ENCODE data around the gene TAOK1. TPM values are rescaled to one million over a fixed set of nuclear protein-coding genes. Genes with fewer than 3 reads are reported as not detected.
A peak's percentile ranks its signal among the peaks of the same experiment; 100 is the strongest.

TAOK1 gene
- total and polyA plus RNA-seq, 2 donors (not counting 1 experiment from before 2014, with no cell fraction given), result 9.8 to 80.7 TPM

GRCh38 chr17:29430275-29430674 lies 40.1 kb downstream of the TAOK1 start:
- ChIA-PET POLR2A (no interaction called here), CTCF (no interaction called here)
- Histone ChIP-seq H3K9me3 (ENCODE audit: control extremely low read depth in 1 of 3, control insufficient read depth in 2 of 3, insufficient read depth in 1 of 3, low read length in 2 of 3) (peaks cover 0 to 4% (median 0%) of the 10 kb centered on the region in 3 donors), H3K36me3 (replicated peaks in 1 of 2; ENCODE audit: control extremely low read depth in 1 of 2, control insufficient read depth in 1 of 2, extremely low read depth in 1 of 2, insufficient read depth in 2 of 2, low read length in 1 of 2) (no peaks in the 10 kb centered on the region), H3K4me3 (ENCODE audit: control extremely low read depth in 1 of 5, extremely low read depth in 1 of 5, insufficient read depth in 1 of 5, low read depth in 2 of 5, low read length in 4 of 5) (no peak overlapping the region), H4K20me1 (ENCODE audit: control insufficient read depth, insufficient read depth, low read length, poor library complexity, severe bottlenecking) (peaks cover 58% of the 10 kb centered on the region), H3K4me2 (replicated peaks; ENCODE audit: low read depth, low read length, poor library complexity, severe bottlenecking) (no peak overlapping the region), H3K79me2 (ENCODE audit: control insufficient read depth, insufficient read depth, low read length) (peaks cover 93% of the 10 kb centered on the region), H3K27ac (ENCODE audit: low read length in 2 of 2) (no peak overlapping the region), H3K9ac (ENCODE audit: low read length) (no peak overlapping the region), H3K27me3 (replicated peaks in 1 of 4; ENCODE audit: control extremely low read depth in 1 of 4, control insufficient read depth in 3 of 4, insufficient read depth in 4 of 4, low read length in 3 of 4) (no peaks in the 10 kb centered on the region), H2AFZ (ENCODE audit: insufficient read depth, low read depth, low read length, poor library complexity, severe bottlenecking) (no peak overlapping the region), H3K4me1 (ENCODE audit: control insufficient read depth in 2 of 2, insufficient read depth in 2 of 2, low read length in 2 of 2) (peaks cover 9 to 14% of the 10 kb centered on the region in 2 donors)
- Mint-ChIP-seq H3K9me3 (ENCODE audit: insufficient read depth) (no peaks in the 10 kb centered on the region), H3K4me1 (peaks cover 26% of the 10 kb centered on the region), H3K27me3 (no peaks in the 10 kb centered on the region), H3K27ac (no peak overlapping the region), H3K4me3 (no peak overlapping the region)
- DNase-seq, result no peak
- 95% methylated on average over 3 of the region's 4 CpGs for WGBS (ENCODE audit: insufficient coverage)
- TF ChIP-seq EZH2 (IDR thresholded peaks at IDR 0.05; ENCODE audit: borderline replicate concordance, insufficient read depth, low read depth, low read length, poor library complexity, severe bottlenecking) (no peak), CTCF (IDR thresholded peaks at IDR 0.05) (no peak)
- intact Hi-C loops (cut with micrococcal nuclease), result no loop called here
- ATAC-seq (ENCODE audit: low read depth), result no peak

DNA sequence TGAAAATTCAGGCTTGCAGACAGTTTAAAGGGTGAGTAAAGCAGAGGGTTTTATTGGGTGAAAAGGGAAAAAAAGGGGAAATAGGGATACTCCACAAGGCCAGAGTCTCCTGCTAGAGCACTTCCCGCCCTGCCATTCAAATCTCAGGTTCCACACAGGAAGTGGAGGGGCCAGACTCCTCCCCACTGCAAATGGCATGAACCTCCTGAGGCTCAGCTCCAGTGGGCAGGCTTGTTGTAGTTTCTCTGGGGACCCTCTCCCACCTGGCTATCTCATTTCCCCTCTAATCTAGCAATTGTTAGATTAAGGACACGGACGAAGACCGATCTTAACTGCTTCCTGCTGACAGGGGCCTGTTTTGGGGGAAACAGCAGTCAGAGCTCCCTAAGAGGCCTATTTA lies 43.4 kb downstream of the TAOK1 start:
- POLR2A ChIA-PET, result no interaction called here
- H3K9me3 Mint-ChIP-seq (ENCODE audit: insufficient read depth), result no peaks in the 10 kb centered on the region
- H3K4me2 ChIP-seq (replicated peaks; ENCODE audit: low read depth, low read length, poor library complexity, severe bottlenecking), result peak overlapping the region; percentile 50
- H3K9me3 ChIP-seq (ENCODE audit: control extremely low read depth in 1 of 3, control insufficient read depth in 2 of 3, insufficient read depth in 1 of 3, low read length in 2 of 3), result peaks cover 0 to 4% (median 0%) of the 10 kb centered on the region in 3 donors
- H3K27me3 ChIP-seq (replicated peaks in 1 of 4; ENCODE audit: control extremely low read depth in 1 of 4, control insufficient read depth in 3 of 4, insufficient read depth in 4 of 4, low read length in 3 of 4), result no peaks in the 10 kb centered on the region
- H4K20me1 ChIP-seq (ENCODE audit: control insufficient read depth, insufficient read depth, low read length, poor library complexity, severe bottlenecking), result peaks cover 55% of the 10 kb centered on the region
- peaks cover 9 to 14% of the 10 kb centered on the region in 2 donors for H3K4me1 ChIP-seq (ENCODE audit: control insufficient read depth in 2 of 2, insufficient read depth in 2 of 2, low read length in 2 of 2)
- peaks cover 25% of the 10 kb centered on the region for H3K4me1 Mint-ChIP-seq
- H3K4me3 ChIP-seq (ENCODE audit: control extremely low read depth in 1 of 5, extremely low read depth in 1 of 5, insufficient read depth in 1 of 5, low read depth in 2 of 5, low read length in 4 of 5), result no peak overlapping the region
- peak overlapping the region; percentile 3 for H3K4me3 Mint-ChIP-seq
- H3K27ac ChIP-seq (ENCODE audit: low read length in 2 of 2), result peak overlapping the region in 1 of 2 donors; percentile 59
- no peak overlapping the region for H2AFZ ChIP-seq (ENCODE audit: insufficient read depth, low read depth, low read length, poor library complexity, severe bottlenecking)
- peak overlapping the region; percentile 18 for H3K27ac Mint-ChIP-seq
- TF ChIP-seq EZH2 (IDR thresholded peaks at IDR 0.05; ENCODE audit: borderline replicate concordance, insufficient read depth, low read depth, low read length, poor library complexity, severe bottlenecking) (no peak), CTCF (IDR thresholded peaks at IDR 0.05) (no peak)
- peaks cover 90% of the 10 kb centered on the region for H3K79me2 ChIP-seq (ENCODE audit: control insufficient read depth, insufficient read depth, low read length)
- intact Hi-C loops (cut with micrococcal nuclease), result no loop called here
- H3K9ac ChIP-seq (ENCODE audit: low read length), result no peak overlapping the region
- CTCF ChIA-PET, result interaction anchor here (0.6 kb wide), 2 partner anchors 56 to 730 kb away, joined by 3 read pairs; no protein-coding TSS in a partner anchor
- ATAC-seq (ENCODE audit: low read depth) (no peak), DNase-seq (peak; percentile 10)
- no peaks in the 10 kb centered on the region for H3K36me3 ChIP-seq (replicated peaks in 1 of 2; ENCODE audit: control extremely low read depth in 1 of 2, control insufficient read depth in 1 of 2, extremely low read depth in 1 of 2, insufficient read depth in 2 of 2, low read length in 1 of 2)
- WGBS (ENCODE audit: insufficient coverage), result 19% methylated on average over 4 of the region's 4 CpGs
- H3K27me3 Mint-ChIP-seq, result no peaks in the 10 kb centered on the region

Measured in B cell (primary cell).